ENCODE results near the gene BCL2L11. TPM values are rescaled to one million over a fixed set of nuclear protein-coding genes. Genes with fewer than 3 reads are reported as not detected.

BCL2L11 gene
- total RNA-seq, 1 experiment from 2014 or later = 12.6 TPM

- ChIA-PET CTCF (no interaction called here), POLR2A (ENCODE audit: low non-redundant PET) (no interaction called here)
- TF ChIP-seq, protein P1, sequence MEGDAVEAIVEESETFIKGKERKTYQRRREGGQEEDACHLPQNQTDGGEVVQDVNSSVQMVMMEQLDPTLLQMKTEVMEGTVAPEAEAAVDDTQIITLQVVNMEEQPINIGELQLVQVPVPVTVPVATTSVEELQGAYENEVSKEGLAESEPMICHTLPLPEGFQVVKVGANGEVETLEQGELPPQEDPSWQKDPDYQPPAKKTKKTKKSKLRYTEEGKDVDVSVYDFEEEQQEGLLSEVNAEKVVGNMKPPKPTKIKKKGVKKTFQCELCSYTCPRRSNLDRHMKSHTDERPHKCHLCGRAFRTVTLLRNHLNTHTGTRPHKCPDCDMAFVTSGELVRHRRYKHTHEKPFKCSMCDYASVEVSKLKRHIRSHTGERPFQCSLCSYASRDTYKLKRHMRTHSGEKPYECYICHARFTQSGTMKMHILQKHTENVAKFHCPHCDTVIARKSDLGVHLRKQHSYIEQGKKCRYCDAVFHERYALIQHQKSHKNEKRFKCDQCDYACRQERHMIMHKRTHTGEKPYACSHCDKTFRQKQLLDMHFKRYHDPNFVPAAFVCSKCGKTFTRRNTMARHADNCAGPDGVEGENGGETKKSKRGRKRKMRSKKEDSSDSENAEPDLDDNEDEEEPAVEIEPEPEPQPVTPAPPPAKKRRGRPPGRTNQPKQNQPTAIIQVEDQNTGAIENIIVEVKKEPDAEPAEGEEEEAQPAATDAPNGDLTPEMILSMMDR (conservative IDR thresholded peaks at IDR 0.05; ENCODE audit: low read depth, low read length) = no peak
- no peak for DNase-seq (ENCODE audit: low spot score)
- intact Hi-C loops (cut with micrococcal nuclease; ENCODE audit: unreplicated experiment) = no loop called here
- H3K4me3 ChIP-seq (ENCODE audit: low read depth, low read length, poor library complexity, severe bottlenecking) = no peak overlapping the region
- no peaks in the 10 kb centered on the region for H3K36me3 ChIP-seq (ENCODE audit: insufficient read depth, low read length, poor library complexity, severe bottlenecking)
- H3K27me3 ChIP-seq (replicated peaks; ENCODE audit: insufficient read depth, low read depth, low read length, poor library complexity) = no peaks in the 10 kb centered on the region
- H3K27ac ChIP-seq (ENCODE audit: low read depth, low read length, poor library complexity, severe bottlenecking) = no peak overlapping the region
- no peaks in the 10 kb centered on the region for H3K9me3 ChIP-seq (ENCODE audit: low read depth, low read length, poor library complexity, severe bottlenecking)
- BruUV-seq (replicated peaks) = no TSS peak
- H3K4me1 ChIP-seq (ENCODE audit: insufficient read depth, low read length, poor library complexity, severe bottlenecking) = peaks cover 6% of the 10 kb centered on the region
Measured at GRCh38 chr2:111160758-111161157, 40.0 kb downstream of the BCL2L11 start.

- intact Hi-C loops (cut with micrococcal nuclease; ENCODE audit: unreplicated experiment) = no loop called here
- POLR2A ChIA-PET (ENCODE audit: low non-redundant PET) = no interaction called here
- no peak overlapping the region for H3K27ac ChIP-seq (ENCODE audit: low read depth, low read length, poor library complexity, severe bottlenecking)
- H3K4me1 ChIP-seq (ENCODE audit: insufficient read depth, low read length, poor library complexity, severe bottlenecking) = peaks cover 6% of the 10 kb centered on the region
- BruUV-seq (replicated peaks) = no TSS peak
- H3K27me3 ChIP-seq (replicated peaks; ENCODE audit: insufficient read depth, low read depth, low read length, poor library complexity) = no peaks in the 10 kb centered on the region
- TF ChIP-seq, protein P1 (conservative IDR thresholded peaks at IDR 0.05; ENCODE audit: low read depth, low read length) = no peak
- TF ChIP-seq EZH2 (IDR thresholded peaks at IDR 0.05; ENCODE audit: borderline replicate concordance, low read depth, low read length, poor library complexity, severe bottlenecking) = no peak
- no peaks in the 10 kb centered on the region for H3K9me3 ChIP-seq (ENCODE audit: low read depth, low read length, poor library complexity, severe bottlenecking)
- DNase-seq (ENCODE audit: low spot score) = no peak
- no peak overlapping the region for H3K4me3 ChIP-seq (ENCODE audit: low read depth, low read length, poor library complexity, severe bottlenecking)
- H3K36me3 ChIP-seq (ENCODE audit: insufficient read depth, low read length, poor library complexity, severe bottlenecking) = no peaks in the 10 kb centered on the region
- CTCF ChIA-PET = no interaction called here
Measured at GRCh38 chr2:111161971-111162370, 41.3 kb downstream of the BCL2L11 start.

- POLR2A ChIA-PET (ENCODE audit: low non-redundant PET) = no interaction called here
- H3K27ac ChIP-seq (ENCODE audit: low read depth, low read length, poor library complexity, severe bottlenecking) = no peak overlapping the region
Measured at GRCh38 chr2:111162718-111163331, 42.1 kb downstream of the BCL2L11 start.

More at GRCh38 chr2:111162718-111163331, 42.1 kb downstream of the BCL2L11 start:
- intact Hi-C loops (cut with micrococcal nuclease; ENCODE audit: unreplicated experiment) = no loop called here
- DNase-seq (ENCODE audit: low spot score) = no peak
- Histone ChIP-seq H3K4me1 (ENCODE audit: insufficient read depth, low read length, poor library complexity, severe bottlenecking) (peaks cover 6% of the 10 kb centered on the region), H3K36me3 (ENCODE audit: insufficient read depth, low read length, poor library complexity, severe bottlenecking) (no peaks in the 10 kb centered on the region), H3K4me3 (ENCODE audit: low read depth, low read length, poor library complexity, severe bottlenecking) (no peak overlapping the region), H3K9me3 (ENCODE audit: low read depth, low read length, poor library complexity, severe bottlenecking) (no peaks in the 10 kb centered on the region), H3K27me3 (replicated peaks; ENCODE audit: insufficient read depth, low read depth, low read length, poor library complexity) (no peaks in the 10 kb centered on the region)
- CTCF ChIA-PET = no interaction called here
- no TSS peak for BruUV-seq (replicated peaks)
- TF ChIP-seq, protein P1 (conservative IDR thresholded peaks at IDR 0.05; ENCODE audit: low read depth, low read length) = no peak
- no peak for TF ChIP-seq EZH2 (IDR thresholded peaks at IDR 0.05; ENCODE audit: borderline replicate concordance, low read depth, low read length, poor library complexity, severe bottlenecking)
